ENCODE data around the gene SLAMF6. TPM values are rescaled to one million over a fixed set of nuclear protein-coding genes. Genes with fewer than 3 reads are reported as not detected.
"Not testable (repeated sequence)": the region's sequence is repeated elsewhere in the genome, so short reads cannot be mapped to it uniquely, and the experiment has no call there.

SLAMF6 gene
- total and polyA plus RNA-seq, 4 donors, result 0.73 to 2.4 (median 2.1) TPM

DNA sequence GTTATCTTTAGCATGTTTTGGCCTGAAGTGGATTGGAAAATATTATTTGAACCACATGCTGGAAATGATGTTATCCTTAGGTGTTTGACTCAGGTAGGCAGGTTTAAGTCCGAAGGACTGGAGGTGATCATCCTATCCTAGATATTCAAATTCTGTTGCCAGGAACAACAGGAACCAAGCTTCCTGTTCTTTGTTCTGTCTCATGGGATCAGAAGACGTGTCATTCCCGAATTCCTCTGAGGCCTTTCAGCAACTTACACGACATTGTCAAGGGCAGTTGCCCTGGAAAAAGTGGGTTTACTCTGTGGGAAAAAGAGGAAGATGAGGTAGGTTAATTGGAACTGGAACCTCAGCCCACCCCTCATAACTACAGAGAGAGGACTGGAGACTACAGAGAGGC lies 36.6 kb downstream of the SLAMF6 start:
- DNase-seq, result no peak
- ATAC-seq (ENCODE audit: insufficient read depth, low FRiP score), result no peak
- Histone ChIP-seq H3K9me3 (ENCODE audit: control insufficient read depth in 4 of 4, insufficient read depth in 3 of 4, low read length in 3 of 4) (peaks cover 0 to 2% (median 0%) of the 10 kb centered on the region in 4 donors), H3K27ac (ENCODE audit: low read depth in 1 of 2, low read length in 1 of 2) (no peak overlapping the region), H3K36me3 (ENCODE audit: control insufficient read depth in 4 of 4, insufficient read depth in 4 of 4, low read length in 4 of 4) (no peaks in the 10 kb centered on the region), H3K9ac (ENCODE audit: insufficient read depth in 1 of 2, low read length in 2 of 2) (no peak overlapping the region), H3K4me1 (ENCODE audit: control insufficient read depth in 5 of 5, insufficient read depth in 5 of 5, low read length in 5 of 5) (no peaks in the 10 kb centered on the region), H3K4me3 (no peak overlapping the region), H3K27me3 (ENCODE audit: control insufficient read depth in 3 of 3, insufficient read depth in 3 of 3, low read length in 2 of 3) (no peaks in the 10 kb centered on the region)
- 56 to 79% methylated on average over 4 of the region's 4 CpGs for WGBS, 2 donors
- TF ChIP-seq, protein P1, sequence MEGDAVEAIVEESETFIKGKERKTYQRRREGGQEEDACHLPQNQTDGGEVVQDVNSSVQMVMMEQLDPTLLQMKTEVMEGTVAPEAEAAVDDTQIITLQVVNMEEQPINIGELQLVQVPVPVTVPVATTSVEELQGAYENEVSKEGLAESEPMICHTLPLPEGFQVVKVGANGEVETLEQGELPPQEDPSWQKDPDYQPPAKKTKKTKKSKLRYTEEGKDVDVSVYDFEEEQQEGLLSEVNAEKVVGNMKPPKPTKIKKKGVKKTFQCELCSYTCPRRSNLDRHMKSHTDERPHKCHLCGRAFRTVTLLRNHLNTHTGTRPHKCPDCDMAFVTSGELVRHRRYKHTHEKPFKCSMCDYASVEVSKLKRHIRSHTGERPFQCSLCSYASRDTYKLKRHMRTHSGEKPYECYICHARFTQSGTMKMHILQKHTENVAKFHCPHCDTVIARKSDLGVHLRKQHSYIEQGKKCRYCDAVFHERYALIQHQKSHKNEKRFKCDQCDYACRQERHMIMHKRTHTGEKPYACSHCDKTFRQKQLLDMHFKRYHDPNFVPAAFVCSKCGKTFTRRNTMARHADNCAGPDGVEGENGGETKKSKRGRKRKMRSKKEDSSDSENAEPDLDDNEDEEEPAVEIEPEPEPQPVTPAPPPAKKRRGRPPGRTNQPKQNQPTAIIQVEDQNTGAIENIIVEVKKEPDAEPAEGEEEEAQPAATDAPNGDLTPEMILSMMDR (IDR thresholded peaks at IDR 0.05; ENCODE audit: control extremely low read depth, extremely low read depth), result no peak

DNA sequence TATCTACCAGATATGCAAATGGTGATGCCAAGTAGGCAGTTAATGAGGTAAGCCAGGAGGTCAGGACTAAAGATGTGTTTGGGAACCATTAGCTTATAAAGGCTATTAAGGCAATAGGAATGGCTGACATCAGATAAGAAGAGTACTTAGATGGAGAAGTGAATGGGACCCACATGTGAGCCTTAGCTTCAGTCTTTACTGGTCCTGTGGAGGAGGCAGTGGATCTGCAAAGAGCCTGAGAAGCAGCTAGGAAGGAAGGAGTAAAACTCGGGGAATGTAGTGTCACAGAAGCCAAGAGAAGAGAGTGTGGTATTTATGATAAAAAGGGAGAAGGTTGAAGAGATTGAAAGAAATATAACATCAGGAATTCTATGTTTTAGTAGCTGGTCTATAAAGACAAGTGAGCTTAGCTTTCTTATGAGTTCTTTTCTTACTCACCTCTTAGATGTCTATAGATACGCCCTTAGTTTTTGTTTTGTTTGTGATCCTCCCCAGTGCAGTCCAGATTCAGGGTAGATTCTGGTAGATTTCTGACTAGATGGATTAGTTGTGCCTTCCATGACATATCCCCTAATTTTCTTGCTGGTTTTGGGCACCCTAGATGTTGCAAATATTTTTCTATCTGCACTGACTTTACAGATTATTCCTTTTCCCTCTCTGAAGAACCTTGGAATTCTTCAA lies 39.4 kb downstream of the SLAMF6 start:
- Histone ChIP-seq H3K4me3 (no peak overlapping the region), H3K9me3 (ENCODE audit: control insufficient read depth in 4 of 4, insufficient read depth in 3 of 4, low read length in 3 of 4) (peaks cover 0 to 7% (median 0%) of the 10 kb centered on the region in 4 donors), H3K36me3 (ENCODE audit: control insufficient read depth in 4 of 4, insufficient read depth in 4 of 4, low read length in 4 of 4) (no peaks in the 10 kb centered on the region), H3K9ac (ENCODE audit: insufficient read depth in 1 of 2, low read length in 2 of 2) (no peak overlapping the region), H3K27ac (ENCODE audit: low read depth in 1 of 2, low read length in 1 of 2) (no peak overlapping the region), H3K4me1 (ENCODE audit: control insufficient read depth in 5 of 5, insufficient read depth in 5 of 5, low read length in 5 of 5) (no peaks in the 10 kb centered on the region), H3K27me3 (ENCODE audit: control insufficient read depth in 3 of 3, insufficient read depth in 3 of 3, low read length in 2 of 3) (no peaks in the 10 kb centered on the region)
- ATAC-seq (ENCODE audit: insufficient read depth, low FRiP score) (no peak), DNase-seq (no peak)
- 83 to 90% methylated on average over 2 of the region's 2 CpGs for WGBS, 2 donors
- TF ChIP-seq, protein P1 (IDR thresholded peaks at IDR 0.05; ENCODE audit: control extremely low read depth, extremely low read depth), result no peak

DNA sequence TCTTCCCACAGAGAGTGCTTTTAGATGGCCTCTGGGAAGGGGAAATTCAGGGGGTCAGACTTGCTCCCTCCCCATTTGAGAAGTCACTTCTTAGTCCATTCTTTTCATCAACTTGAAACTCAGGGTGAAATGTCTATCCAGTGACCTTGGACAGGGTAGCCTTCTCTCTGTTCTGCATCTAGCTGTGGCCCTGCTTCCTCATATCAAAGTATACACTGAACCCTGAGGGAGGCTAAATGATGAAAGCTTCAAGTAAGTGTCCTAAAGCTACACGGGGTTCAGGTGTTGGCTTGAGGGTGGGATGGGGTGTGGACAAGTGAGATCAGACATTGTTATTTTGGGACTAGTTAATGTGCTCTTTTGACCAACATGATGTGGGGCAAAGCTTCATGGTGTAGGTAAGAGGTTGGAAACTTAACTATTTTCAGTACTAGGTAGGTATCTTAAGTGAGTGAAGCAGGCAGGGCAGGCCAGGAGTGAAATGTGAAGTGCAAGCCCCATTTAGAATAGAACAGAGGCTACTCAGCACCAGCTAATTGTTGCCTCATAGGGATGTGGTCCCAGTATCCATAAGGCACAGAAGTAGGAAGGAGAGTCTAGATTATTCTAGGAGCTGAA lies 41.0 kb downstream of the SLAMF6 start:
- Histone ChIP-seq H3K4me1 (ENCODE audit: control insufficient read depth in 5 of 5, insufficient read depth in 5 of 5, low read length in 5 of 5) (no peaks in the 10 kb centered on the region), H3K27ac (ENCODE audit: low read depth in 1 of 2, low read length in 1 of 2) (no peak overlapping the region), H3K36me3 (ENCODE audit: control insufficient read depth in 4 of 4, insufficient read depth in 4 of 4, low read length in 4 of 4) (no peaks in the 10 kb centered on the region), H3K27me3 (ENCODE audit: control insufficient read depth in 3 of 3, insufficient read depth in 3 of 3, low read length in 2 of 3) (no peaks in the 10 kb centered on the region), H3K9ac (ENCODE audit: insufficient read depth in 1 of 2, low read length in 2 of 2) (no peak overlapping the region), H3K4me3 (no peak overlapping the region), H3K9me3 (ENCODE audit: control insufficient read depth in 4 of 4, insufficient read depth in 3 of 4, low read length in 3 of 4) (peaks cover 0 to 7% (median 0%) of the 10 kb centered on the region in 4 donors)
- TF ChIP-seq, protein P1 (IDR thresholded peaks at IDR 0.05; ENCODE audit: control extremely low read depth, extremely low read depth), result no peak
- ATAC-seq (ENCODE audit: insufficient read depth, low FRiP score), result no peak
- no peak for DNase-seq
- 70 to 83% methylated on average over 1 of the region's 1 CpG for WGBS, 2 donors

DNA sequence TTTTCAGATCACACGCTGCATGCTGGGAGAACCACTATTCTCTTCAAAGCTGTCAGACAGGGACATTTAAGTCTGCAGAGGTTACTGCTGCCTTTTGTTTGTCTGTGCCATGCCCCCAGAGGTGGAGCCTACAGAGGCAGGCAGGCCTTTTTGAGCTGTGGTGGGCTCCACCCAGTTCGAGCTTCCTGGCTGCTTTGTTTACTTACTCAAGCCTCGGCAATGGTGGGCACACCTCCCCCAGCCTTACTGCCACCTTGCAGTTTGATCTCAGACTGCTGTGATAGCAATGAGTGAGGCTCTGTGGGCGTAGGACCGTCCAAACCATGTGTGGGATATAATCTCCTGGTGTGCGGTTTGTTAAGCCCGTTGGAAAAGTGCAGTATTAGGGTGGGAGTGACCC lies 42.3 kb downstream of the SLAMF6 start:
- not testable (repeated sequence) for H3K9ac ChIP-seq (ENCODE audit: insufficient read depth in 1 of 2, low read length in 2 of 2); H3K4me3 ChIP-seq; H3K27ac ChIP-seq (ENCODE audit: low read depth in 1 of 2, low read length in 1 of 2); ATAC-seq (ENCODE audit: insufficient read depth, low FRiP score); H3K9me3 ChIP-seq (ENCODE audit: control insufficient read depth in 4 of 4, insufficient read depth in 3 of 4, low read length in 3 of 4); DNase-seq; H3K27me3 ChIP-seq (ENCODE audit: control insufficient read depth in 3 of 3, insufficient read depth in 3 of 3, low read length in 2 of 3); H3K36me3 ChIP-seq (ENCODE audit: control insufficient read depth in 4 of 4, insufficient read depth in 4 of 4, low read length in 4 of 4); H3K4me1 ChIP-seq (ENCODE audit: control insufficient read depth in 5 of 5, insufficient read depth in 5 of 5, low read length in 5 of 5)
- 76 to 86% methylated on average over 7 of the region's 7 CpGs for WGBS, 2 donors

DNA sequence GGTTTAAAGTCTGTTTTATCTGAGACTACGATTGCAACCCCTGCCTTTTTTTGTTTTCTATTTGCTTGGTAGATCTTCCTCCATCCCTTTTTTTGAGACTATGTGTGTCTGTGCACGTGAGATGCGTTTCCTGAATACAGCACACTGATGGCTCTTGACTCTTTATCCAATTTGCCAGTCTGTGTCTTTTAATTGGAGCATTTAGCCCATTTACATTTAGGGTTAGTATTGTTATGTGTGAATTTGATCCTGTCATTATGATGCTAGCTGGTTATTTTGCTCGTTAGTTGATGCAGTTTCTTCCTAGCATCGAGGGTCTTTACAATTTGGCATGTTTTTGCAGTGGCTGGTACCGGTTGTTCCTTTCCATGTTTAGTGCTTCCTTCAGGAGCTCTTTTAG lies 44.0 kb downstream of the SLAMF6 start:
- not testable (repeated sequence) for H3K4me3 ChIP-seq; H3K9me3 ChIP-seq (ENCODE audit: control insufficient read depth in 4 of 4, insufficient read depth in 3 of 4, low read length in 3 of 4); ATAC-seq (ENCODE audit: insufficient read depth, low FRiP score); H3K9ac ChIP-seq (ENCODE audit: insufficient read depth in 1 of 2, low read length in 2 of 2); H3K36me3 ChIP-seq (ENCODE audit: control insufficient read depth in 4 of 4, insufficient read depth in 4 of 4, low read length in 4 of 4); H3K4me1 ChIP-seq (ENCODE audit: control insufficient read depth in 5 of 5, insufficient read depth in 5 of 5, low read length in 5 of 5); H3K27me3 ChIP-seq (ENCODE audit: control insufficient read depth in 3 of 3, insufficient read depth in 3 of 3, low read length in 2 of 3); DNase-seq; H3K27ac ChIP-seq (ENCODE audit: low read depth in 1 of 2, low read length in 1 of 2)
- WGBS, 2 donors, result 79 to 93% methylated on average over 6 of the region's 6 CpGs
